Iris pigment epithelial cell (primary cell): ENCODE data around the gene KDM3A.

Experiments
- DNase-seq: peaks from one replicate; pipeline ENCODE4 v3.0.0-alpha.2; 2011; ENCODE audit warnings: low read depth

The KDM3A gene, protein sequence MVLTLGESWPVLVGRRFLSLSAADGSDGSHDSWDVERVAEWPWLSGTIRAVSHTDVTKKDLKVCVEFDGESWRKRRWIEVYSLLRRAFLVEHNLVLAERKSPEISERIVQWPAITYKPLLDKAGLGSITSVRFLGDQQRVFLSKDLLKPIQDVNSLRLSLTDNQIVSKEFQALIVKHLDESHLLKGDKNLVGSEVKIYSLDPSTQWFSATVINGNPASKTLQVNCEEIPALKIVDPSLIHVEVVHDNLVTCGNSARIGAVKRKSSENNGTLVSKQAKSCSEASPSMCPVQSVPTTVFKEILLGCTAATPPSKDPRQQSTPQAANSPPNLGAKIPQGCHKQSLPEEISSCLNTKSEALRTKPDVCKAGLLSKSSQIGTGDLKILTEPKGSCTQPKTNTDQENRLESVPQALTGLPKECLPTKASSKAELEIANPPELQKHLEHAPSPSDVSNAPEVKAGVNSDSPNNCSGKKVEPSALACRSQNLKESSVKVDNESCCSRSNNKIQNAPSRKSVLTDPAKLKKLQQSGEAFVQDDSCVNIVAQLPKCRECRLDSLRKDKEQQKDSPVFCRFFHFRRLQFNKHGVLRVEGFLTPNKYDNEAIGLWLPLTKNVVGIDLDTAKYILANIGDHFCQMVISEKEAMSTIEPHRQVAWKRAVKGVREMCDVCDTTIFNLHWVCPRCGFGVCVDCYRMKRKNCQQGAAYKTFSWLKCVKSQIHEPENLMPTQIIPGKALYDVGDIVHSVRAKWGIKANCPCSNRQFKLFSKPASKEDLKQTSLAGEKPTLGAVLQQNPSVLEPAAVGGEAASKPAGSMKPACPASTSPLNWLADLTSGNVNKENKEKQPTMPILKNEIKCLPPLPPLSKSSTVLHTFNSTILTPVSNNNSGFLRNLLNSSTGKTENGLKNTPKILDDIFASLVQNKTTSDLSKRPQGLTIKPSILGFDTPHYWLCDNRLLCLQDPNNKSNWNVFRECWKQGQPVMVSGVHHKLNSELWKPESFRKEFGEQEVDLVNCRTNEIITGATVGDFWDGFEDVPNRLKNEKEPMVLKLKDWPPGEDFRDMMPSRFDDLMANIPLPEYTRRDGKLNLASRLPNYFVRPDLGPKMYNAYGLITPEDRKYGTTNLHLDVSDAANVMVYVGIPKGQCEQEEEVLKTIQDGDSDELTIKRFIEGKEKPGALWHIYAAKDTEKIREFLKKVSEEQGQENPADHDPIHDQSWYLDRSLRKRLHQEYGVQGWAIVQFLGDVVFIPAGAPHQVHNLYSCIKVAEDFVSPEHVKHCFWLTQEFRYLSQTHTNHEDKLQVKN (N-terminal part only)

DNA sequence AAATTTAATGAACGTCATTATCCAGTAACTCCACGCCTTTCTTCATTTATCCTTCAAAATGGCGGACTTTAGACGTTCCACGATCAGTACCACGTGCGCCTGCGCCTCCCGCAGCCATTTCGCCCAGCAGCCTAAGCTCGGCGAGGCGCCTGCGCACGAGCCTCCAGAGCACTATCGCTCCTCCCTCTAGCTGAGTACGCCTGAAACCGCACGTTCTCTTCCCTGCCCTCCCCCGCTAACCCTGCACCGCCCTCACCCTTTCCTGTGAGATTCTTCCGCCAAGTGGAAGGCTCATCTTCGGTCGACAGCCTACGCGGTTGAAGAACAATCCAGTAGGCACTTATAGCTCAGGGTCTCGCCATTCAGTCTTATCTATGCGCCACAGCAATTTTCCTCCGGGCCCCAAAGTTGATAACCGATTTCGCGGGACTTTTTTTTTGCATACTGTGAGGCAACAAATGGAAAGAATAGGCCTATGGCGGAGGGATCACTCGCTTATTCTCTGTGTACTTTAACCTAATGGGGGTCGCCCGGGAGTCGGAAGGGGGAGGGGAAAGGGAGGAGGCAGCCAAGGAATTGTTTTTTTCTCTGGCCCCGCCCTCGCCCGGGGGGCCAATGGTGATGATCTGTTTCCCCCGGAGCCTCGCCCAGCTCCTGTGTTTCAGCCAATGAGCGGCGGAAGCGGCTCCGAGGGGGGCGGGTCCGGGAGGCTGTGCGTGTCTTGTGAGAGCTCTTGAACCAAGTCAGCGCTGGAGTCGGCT, at the start of gene KDM3A:
Gene KDM3A (plus strand): TSS at position 741 of the 761 bp plus-strand sequence. CDS start 677 bp downstream, outside the sequence.
- peak; percentile 100 for DNase-seq

DNA sequence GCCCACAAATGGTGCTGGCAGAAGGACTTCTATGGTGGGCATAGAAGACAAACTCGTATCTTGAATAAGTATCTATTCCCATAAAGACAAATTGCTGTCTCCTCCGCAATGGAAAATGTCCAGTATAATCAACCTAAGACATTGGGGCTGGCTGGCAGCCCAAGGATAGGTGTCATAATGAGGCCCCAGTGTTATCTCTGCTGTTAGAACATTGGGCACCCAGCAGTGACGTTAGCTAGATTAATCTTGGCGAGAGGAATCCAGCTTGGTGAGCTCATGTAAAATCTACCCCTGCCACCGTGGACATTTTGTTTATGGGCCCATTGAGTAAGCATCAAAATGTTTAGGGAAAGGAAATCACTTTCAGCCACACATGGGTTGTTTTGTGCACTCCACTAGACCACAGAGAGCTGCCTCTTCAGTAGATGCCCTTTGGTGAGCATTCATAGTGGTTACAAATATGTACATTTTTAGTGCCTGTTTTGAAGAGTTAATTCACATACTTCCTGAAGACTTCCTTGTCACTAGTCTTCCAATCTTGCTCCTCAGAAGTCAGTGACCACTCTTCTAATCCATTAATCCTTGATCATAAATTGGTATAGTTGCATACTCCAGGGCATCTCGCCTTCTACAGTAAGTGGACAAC, 48.2 kb upstream of the KDM3A start:
- DNase-seq = no peak

DNA sequence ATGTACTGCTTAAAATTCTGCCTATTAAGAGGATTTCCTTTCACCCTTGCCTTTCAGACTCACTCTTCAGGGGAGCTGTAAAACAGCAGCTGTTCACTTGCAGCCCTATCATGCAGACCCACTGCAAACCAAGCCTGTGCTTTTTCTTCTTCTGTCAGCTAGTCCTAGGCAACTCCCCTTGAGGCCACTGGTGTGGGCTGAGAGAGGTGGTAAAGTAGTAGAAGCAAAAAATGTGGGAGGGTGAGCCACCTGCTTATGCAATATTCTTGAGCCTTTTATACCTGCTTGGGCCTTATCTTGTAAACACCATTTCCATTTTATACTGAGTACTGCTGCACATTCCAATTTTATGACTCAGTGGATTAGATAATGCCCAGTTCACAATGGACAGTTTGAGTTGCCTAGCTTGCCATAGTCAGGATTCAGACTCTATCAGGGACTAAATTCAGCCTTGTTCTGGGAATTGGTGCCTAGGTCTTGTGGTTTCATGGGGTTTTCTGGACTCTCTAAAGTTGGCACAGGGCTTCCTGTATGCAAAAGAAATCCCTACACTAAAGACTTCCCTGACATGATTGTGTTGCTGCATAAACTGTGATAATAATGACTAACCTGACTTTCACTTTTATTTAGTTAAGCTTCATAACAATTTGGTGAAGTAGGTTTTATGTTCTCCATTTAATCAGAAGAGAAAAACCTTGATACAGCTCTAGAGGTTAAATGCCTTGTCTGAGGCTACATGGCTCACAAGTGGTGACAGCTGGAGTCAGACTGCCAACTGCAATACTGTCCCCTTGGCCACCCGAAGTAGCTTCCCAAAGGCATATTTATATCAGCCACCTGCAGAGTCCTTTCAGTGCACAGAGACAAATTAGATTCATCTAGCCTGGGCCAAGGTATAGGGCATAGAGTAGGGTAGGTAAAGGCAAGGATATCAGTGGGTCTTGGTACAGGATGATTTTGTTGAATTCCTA, 47.4 kb upstream of the KDM3A start:
- DNase-seq = peak; percentile 59

DNA sequence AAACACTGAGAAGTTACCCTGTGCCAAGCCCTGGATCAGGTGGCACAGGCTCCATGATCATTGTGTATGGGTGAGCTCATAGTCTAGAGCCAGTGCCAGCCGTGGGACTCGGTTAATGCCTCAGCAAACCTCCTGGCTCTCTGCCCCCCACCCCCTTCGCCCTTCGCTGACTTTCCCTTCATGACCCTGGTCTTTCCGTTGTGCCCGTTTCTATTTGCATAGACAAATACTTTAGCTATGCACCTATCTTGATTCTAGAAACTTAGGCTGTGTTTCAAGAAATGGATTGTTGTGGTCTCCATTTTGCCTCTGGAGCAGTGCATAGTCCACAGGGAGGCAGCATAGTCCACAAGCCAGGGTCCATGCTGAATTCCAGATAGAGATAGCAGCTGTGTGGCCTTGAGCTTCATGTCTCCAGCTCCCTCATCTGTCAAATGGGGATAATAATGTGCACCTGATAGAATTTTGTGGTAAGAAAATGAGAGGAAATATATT, 44.8 kb upstream of the KDM3A start:
- DNase-seq = peak; percentile 47

GRCh38 chr2:86397986-86398385, 43.2 kb upstream of the KDM3A start:
- no peak for DNase-seq

DNA sequence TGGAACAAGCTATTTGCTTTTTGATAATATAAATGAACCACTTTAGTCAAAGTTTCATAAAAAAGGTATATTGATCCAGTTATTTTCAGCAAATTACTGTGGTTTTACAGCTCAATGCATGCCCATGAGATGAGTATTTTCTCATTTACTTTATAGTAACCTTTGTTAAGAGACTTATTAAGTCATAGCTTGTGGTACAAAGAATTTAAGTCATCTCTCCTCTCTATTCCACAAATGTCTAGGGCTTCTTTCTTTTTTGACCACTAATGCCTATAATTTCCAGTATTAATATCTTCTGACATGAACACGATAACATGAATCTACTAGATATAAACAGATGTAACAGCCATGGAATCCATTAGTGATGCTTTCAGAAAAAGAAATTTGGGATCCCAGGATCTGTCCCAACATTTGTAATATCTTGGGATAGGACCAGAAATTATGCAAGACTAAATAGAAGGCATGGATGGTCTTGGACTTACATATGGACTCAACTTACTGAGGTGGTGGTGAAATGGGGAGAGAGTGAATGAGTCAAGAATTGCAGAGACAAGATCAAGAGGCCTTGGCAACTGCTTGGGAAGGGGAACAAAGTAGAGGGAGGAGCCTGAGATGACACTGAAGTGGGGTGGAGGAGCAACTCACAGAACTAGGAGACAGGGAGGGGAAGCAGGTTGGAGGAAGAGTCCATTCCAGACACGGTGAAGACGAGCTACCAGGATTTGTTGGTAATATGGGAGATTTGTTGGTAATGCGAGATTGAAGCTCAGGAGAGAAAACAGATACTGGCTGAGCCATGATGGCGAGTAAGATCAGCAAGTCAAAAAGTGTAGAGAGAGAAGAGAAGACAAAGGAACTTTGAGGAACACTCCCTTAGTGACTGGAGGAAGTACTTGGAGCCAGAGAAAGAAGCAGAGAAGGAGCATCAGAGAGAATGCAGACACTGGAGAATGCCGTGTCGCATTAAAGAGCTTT, 42.4 kb upstream of the KDM3A start:
- DNase-seq = no peak

GRCh38 chr2:86400321-86400720, 40.9 kb upstream of the KDM3A start:
- DNase-seq = peak; percentile 11

DNA sequence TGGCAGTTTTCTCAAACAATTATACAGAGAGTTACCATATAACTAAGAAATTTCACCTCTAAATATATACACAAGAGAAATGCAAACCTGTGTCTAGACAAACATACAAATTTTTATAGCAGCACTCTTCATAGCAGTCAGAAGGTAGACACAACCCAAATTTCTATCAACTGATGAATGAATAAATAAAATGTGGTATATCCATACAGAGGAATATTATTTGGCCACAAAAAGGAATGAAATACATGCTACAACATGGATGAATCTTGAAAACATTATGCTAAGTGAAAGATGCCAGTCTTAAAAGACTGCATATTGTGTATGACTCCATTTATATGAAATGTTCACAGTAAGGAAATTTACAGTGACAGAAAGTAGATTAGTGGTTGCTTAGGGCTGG, 30.6 kb upstream of the KDM3A start:
- no peak for DNase-seq

DNA sequence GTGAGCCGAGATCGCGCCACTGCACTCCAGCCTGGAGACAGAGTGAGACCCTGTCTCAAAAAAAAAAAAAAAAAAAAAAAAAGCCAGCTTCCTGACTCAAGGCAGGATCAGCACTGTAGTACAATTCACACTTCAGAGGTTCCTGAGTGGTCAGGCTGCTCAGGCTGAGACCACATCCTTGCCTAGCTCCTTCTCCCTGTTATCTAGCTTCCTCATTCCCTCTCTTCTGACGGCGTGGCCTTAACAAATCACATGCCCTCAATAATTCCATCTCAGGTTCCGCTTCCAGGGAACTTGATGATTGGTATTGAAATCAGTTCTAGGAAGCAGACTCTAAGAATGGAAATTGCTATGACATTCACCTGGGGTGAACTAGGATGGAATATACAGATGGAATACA, 29.8 kb upstream of the KDM3A start:
- no peak for DNase-seq

DNA sequence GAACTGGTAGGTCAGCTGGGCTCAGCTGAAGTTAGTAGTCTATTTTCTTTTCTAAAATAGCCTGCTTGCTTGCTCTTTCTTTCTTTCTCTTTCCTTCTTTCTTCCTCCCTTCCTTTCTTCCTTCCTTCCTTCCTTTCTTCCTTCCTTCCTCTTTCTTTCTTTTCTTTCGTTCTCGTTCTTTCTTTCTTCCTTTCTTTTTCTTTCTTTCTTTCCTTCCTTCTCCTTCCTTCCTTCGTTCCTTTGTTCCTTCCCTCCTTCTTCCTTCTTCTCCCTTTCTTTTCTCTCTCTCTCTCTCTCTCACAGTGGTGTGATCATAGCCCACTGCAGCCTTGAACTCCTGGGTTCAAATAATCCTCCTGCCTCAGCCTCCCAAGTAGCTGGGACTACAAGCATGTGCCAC, 29.2 kb upstream of the KDM3A start:
- no peak for DNase-seq

GRCh38 chr2:86413296-86414094, 27.7 kb upstream of the KDM3A start:
- DNase-seq = no peak

- no peak for DNase-seq
Measured at GRCh38 chr2:86414996-86415395, 26.2 kb upstream of the KDM3A start.

GRCh38 chr2:86416146-86416545, 25.0 kb upstream of the KDM3A start:
- no peak for DNase-seq

- DNase-seq = peak; percentile 63
Measured at GRCh38 chr2:86417961-86418360, 23.2 kb upstream of the KDM3A start.

- DNase-seq = no peak
Measured at GRCh38 chr2:86420913-86421312, 20.3 kb upstream of the KDM3A start.

DNA sequence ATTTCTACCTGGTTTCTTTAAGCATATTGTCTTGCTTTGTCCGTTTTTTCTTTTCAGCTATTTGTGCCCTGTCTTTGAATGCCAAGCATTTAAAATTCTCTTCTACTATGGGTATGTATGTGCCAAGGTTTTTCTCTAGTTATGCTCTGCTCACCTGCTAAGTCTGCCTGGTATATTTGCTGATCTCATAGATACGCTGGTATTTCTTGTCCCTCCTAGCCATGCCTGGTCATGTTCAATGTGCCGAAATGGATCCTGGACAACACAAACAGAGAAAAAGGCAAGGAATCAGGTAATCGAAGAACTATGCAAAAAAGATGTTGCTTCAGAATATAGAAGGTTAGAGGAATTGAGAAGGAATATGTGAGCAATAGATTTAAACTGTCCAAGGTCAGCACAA, 14.9 kb upstream of the KDM3A start:
- no peak for DNase-seq

DNA sequence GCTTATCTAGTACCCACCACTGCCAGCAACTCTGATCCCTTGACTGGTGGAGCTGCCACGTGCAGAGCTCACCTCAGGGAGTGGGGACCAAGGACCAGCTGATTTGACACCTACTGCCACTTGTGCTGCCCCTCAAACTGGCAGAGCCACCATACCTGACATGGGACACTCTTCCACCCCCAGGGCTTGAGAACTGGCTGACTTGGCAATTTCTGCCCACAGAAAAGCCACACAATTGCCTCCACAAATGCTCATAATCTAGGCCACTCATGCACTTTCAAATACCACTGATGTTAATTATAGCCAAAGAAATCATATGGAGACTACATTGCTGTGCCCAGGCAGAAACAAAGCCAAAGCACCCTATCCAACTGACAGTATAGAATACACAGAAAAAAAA, 11.8 kb upstream of the KDM3A start:
- DNase-seq = no peak
